GM19023 (cell line): ENCODE measurements around the gene KCTD19.
A peak's percentile ranks its signal among the peaks of the same experiment; 100 is the strongest.

Source experiments
- ATAC-seq: cut with Tn5 transposase; IDR thresholded peaks from one replicate; pipeline ENCODE4 v1.9.1; 2021; ENCODE audit warnings: mild to moderate bottlenecking, moderate library complexity; ENCODE audit not compliant: unreplicated experiment

Gene KCTD19

DNA sequence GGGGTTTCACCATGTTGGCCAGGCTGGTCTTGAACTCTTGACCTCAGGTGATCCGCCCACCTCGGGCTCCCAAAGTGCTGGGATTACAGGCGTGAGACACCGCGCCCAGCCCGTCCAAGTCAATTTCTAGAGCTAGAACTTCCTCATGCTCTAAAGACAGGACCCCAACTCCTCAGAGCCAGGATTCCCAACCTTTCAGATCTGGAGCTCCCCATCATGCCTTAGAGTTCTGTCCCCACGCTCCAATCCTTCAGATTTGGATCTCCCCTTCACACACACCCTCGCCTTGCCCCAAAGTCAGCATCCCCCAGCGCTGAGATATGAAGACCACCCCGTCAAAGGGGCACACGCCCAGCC lies 448 bp downstream of the KCTD19 start:
- ATAC-seq, result no peak

DNA sequence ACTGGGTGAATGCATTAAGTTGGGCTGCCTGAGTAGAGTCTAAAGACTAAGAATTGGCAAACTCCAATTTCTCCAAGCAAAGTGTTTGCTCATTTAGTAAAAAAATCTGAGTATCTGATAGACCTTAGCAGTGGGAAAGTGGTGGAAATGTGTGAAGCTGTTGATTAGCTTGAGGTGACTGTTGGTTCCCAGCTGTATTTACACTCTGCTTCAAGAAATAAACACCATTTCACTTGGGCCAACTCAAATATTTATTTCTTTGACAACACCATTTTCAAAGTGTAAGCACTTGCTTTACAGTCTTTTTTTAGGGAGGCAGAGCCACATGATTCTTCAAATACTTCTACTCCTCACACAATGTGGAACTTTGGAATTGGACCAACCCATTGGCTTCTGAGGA lies 8.7 kb downstream of the KCTD19 start:
- ATAC-seq, result no peak

DNA sequence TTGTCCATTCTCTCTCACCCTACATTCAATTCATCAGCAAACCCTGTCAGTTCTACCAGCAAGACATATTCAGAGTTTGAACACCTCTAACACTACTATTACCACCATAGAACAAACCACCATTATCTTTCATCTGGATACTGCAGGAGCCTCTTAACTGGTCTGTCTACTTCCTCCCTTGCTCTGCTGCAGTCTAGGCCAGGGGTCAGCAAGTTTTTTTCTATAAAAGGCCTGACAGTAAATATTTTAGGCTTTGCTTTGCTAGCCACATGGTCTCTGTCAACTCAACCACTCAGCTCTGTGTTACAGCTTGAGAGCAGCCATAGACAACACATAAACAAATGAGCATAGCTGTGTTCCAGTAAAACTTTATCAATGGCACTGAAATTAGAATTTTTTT lies 13.8 kb downstream of the KCTD19 start:
- no peak for ATAC-seq

DNA sequence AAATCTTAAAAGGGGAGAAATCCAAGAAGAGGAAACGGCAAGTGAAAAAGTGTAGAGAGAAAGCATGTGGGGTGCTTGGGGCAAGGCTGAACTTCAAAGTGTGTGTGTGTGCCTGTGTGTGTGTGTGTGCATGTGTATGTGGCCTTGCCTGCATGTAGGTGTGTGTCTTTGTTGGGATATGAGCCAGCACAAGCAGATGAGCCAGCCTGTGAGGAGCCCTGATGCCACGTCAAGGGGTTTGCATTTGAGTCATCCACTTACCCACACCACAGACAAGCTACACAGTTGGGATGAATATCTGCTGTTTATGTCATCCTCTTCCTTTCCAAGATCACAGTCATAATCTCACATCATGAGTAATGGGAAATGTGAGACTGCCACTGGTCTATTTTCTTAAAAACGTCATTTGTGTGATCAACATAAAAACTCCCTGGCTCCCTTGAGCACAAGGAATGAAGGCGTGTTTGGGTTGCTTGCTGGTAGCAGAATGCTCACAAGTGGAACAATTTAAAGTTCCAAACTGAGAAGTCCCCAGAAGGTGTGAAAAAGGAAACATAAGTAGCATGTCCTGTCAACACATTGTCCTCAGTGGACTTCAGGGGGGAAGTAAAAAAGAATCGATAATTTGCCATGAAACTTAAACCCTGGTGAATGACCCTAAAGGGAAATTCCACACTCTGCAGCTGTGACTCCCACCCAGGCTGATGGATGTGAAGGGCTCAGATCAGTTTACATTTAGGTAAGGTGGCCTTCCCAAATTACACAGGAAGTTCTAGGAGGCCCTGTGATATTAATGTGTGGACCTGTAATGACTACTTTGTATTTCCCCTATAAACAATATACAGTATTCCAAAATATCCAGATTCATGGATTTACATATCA lies 14.7 kb downstream of the KCTD19 start:
- peak; percentile 79 for ATAC-seq

DNA sequence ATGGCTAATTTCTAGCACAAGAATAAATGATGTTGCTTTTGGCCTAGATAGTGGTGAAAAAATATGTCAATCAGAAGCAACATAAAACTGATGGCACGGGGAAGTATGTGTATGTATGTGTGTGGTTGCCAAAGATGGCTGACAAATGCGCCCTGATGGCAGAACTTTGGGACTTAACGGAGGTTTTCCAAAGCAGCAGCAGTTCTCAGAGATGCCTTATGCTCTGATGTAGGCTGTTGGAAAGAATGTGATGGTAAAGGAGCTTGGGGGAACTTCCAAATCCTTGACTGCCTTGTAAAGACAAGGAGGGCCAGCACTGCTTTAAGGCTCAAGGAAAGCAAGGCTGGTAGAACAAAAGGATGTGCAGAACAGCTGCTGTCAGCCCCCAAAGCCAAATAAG lies 16.0 kb downstream of the KCTD19 start:
- no peak for ATAC-seq

DNA sequence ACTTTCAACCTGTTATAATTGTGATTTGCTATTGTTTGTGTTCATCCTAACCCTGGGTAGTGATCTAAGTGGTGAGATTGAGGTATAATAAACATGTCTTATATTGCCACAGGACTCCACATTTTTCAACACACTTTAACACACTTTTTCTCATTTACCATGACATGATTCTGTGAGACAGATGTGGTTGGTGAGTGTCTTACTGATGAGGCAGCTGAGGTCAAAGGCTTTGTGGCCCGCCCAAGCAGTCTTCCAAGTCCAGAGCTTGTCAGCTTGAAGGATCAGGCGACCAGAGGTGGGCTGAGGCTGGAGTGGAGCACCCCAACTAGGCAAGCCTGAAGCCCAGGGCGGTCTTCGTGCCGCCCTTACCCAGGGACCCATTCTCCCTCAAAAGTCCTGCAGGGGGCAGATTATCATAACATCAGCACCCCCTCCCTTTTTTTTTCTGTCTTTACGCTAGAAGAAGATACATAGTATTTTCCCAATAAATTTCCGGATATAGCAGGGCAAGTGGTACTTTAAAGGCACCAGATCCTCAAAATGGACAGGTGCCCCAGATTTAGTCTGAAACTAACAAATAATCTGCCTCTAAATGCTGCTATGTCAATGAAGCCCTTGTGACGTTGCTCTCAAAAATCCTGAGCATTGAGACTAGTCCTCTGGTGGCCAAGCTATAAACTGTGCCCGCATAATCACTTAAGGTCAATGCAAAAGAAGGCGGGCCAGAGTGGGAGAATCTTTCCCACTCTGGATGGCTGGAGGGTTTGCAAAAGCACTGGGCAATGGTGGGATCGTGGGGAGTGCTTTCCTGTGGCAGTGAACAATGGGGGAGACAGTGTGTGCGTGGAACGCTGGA lies 21.1 kb downstream of the KCTD19 start:
- ATAC-seq, result no peak

DNA sequence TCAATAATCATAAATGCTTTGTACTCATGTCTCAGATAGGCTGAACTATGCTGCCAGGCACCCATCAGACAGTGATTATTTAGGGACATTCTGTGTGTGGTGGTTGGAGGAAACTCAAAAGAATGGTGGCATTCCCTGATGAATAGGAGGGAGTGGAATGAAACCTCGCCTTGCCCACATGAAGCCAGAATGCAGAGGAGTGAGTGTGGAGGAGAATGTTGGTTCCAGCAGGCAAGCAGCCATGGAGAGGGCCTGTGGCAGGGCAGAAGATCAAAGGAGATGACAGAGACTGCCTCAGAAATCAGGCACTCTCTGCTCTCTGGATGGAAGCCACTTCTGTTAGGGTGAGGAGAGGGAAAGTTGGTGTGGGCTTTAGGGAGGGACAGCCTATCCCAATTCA lies 22.5 kb downstream of the KCTD19 start:
- ATAC-seq, result no peak

DNA sequence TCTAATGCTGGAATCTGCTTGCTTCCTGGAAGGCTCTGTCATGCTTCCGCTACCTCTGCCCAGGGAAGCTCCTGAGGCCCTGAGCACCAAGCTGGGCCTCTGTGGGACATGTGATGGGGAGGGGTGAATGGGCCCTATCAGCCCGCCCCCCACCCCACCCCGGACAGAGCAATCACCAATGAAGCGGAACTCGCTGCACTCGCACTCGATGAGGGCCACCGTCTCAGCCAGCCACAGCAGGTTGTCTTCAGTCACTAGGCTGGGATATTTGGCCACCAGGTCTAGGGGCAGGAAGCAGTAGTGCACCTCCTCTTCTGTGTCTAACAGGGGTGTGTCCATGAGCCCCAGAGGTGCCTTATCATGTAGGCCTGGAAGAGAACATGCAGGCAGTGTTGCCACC lies 23.6 kb downstream of the KCTD19 start:
- ATAC-seq, result no peak

DNA sequence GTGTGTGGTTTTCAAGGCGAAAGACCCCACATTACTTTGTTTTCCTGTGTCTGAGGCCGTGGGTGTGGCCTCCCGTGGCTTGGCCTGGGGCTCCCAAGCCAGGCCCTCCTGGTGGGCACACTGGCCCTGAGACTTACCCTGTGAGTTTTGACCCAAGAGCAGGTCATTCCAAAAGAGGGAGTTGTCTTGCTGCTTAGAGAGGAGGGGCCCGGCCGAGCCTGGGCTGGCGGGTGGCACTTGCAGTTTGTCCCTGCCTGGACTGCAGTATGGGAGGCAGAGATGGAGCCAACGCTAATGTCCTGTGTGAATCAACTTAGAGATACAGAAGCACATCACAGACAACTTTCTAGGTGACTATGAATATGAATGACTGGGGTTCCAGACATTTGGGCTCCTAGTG lies 24.5 kb downstream of the KCTD19 start:
- ATAC-seq, result no peak

DNA sequence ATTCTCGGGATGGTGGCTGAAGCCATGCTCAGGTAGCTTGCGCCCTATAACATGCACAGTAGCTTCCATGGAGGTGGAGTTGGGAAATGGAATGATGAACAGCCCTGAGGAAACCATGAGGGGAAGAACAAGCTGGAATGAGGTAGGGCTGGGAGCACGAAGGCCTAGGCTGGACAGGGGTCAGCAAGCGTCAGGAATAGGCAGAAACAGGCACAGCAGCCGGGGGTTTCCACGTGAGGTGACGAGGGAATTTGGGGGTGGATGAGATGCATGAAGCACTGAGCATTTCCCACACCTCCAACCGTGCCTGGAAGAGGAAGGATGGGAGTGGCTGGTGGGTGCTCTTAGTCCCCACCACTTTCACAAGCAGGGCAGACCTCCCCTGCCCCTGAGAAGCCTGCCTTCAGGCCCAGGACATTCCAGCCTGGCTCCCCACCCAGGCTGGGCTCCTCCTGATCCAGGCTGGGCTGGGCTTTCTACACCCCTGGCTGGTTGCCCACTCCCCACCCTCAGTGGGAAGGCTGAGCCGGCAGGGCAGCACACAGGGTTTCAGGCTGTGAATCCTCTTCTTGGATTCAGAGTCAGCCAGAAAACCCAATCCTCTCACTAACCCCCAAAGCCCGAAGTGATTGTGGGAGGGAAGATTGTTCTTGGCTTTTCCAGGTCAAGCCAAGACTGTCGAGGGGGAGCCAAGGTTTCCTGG lies 25.3 kb downstream of the KCTD19 start:
- ATAC-seq, result no peak

DNA sequence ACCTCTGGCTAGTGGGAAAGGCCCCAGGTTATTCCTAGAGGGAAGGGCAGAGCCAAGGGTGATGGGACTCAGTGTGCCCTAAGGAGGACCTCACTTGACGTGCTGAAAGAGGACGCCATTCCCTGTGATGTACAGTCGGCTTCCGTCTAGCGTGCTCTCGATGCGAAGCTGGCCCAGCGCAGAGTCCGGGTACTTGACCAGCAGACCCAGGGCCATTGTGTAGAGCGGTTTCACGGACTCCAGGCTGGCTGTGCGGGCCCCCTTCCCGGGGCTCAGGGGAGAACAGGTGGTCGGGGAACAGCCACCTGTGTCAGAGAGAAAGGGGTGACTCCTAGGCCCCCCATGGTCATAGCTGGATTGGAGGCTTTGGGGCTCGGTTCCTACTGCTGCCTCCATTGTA lies 27.3 kb downstream of the KCTD19 start:
- no peak for ATAC-seq

DNA sequence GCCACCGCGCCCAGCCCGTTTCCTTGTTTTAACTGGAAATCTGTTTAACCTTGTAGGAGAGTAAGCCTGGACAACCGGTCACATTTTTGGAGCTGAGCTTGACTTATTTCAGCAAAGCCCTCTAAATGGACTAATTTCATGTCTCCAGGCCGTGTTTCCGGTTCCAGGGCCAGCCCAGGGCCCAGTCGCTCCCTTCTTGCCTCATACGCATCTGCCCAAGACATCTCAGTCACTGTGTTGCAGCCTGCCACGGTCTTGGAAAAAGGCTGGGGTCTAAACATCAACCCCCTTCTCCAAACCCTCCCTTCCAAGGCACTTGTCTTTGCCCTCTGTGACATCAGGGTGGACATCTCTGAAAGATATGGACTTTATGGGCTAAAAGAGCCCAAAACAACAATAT lies 28.3 kb downstream of the KCTD19 start:
- ATAC-seq, result no peak

DNA sequence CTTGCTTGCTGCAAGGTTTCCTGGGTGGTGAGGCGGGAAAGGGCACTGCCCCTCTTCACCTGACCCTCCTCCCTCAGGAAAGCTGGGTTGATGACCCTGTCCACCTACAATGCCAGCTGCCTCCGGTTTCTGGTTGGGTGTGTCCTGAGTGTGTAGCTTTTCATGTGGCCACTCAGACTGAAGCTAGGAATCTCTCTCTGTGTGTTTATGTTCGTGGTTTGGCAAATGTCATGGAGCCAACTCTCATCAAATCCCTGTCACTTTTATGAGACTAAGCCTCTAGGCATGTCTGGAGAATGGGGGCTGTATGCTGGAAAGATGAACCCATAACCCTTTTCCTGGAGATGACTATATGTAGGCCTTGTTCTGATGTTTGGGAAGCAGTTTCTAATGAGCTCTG lies 30.1 kb downstream of the KCTD19 start:
- no peak for ATAC-seq

DNA sequence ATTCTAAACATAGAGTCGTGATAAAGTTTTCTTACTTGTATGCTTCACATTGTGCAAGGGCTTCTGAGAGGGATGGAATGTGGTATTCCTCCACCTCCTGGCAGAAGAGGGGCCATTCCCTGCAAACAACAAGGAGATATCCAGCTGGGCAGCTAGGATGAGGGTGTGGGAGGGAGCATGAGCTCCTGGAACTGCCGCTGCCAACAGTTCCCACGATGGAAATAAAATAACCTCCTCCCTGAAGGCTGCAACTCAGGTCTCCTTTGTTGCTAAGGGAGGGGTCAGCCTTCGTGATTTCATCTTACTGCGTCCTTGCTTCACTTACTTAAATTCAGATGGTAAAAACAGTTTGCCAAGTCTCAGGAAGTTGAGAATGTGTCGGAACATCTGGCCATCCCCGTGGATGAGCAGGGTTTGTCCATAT lies 31.6 kb downstream of the KCTD19 start:
- ATAC-seq, result no peak

DNA sequence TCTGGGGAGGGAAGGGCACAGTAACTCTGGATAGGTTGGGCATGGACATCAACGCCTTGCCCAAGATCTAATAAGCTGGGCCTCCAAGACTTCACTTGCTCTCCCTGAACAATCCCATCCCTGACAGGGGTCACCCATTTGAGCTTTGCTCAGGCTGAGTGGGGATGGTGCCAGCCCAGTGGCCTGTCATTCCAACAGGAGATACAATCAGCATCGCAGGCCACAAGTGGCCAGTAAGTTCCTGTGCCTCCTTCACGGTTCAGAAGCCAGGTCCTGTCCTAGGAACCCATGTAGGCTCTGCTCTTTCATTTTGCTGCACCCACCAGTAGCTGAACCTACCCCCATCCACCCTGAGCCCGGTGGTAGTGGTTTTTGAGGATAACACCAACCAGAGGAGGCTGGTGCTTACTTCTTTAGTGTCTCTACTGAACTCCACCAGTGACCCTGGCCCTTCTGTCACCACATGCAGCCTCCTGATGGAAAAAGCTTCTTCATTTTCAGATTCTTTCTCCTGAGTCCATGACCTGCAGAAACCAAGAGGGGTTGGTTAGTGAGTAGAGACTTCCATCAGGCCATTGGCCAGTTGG lies 32.3 kb downstream of the KCTD19 start:
- ATAC-seq, result no peak

DNA sequence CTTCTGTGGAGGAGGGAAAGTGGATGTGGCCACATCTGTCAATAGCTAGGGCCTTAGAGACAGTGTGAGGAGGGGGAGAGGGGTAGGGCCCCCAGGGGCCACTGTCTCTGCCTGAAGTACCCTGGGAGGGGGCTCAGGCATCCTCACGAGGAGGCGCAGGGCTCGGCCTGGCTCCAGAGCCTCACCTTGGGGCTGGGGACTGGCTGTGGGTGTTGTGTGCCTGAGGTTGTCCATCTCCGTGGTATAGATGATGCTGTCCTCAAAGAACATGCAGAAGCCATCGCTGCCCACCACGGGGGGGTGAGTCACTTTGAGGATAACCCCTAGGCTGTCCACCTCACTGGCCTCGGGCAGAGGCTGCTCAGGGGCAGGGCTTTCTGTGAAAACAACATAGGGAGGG lies 35.1 kb downstream of the KCTD19 start:
- no peak for ATAC-seq

DNA sequence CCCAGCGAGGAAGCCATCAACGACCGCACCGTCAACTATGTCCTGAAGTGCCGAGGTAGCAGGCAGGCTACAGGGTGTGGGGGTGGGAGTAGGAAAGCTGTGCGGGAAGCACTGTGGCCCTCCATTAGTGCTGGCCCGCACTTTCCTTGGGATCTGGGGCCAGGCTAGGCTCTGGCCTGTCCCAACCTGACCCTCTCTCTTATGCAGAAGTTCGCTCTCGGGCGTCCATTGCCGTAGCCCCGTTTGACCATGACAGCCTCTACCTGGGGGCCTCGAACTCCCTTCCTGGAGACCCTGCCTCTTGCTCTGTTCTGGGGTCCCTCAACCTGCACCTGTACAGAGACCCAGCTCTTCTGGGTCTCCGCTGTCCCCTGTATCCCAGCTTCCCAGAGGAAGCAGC lies 38.6 kb downstream of the KCTD19 start:
- ATAC-seq, result no peak

DNA sequence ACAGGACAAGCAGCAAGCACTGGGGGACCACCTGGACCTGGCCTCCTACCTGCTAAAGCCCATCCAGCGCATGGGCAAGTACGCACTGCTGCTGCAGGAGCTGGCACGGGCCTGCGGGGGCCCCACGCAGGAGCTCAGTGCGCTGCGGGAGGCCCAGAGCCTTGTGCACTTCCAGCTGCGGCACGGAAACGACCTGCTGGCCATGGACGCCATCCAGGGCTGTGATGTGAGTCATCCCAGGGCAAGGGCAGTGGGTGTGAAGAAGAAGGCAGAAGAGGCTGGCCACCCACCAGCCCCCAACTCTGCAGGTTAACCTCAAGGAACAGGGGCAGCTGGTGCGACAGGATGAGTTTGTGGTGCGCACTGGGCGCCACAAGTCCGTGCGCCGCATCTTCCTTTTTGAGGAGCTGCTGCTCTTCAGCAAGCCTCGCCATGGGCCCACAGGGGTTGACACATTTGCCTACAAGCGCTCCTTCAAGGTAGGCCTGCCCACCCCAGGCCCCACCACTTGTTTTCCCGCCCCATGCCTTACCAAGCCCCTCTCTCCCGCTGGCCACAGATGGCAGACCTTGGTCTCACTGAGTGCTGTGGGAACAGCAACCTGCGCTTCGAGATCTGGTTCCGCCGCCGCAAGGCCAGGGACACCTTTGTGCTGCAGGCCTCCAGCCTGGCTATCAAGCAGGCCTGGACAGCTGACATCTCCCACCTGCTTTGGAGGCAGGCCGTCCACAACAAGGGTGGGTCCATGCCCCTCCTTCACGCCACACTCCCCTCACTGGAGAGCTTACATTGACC lies 39.9 kb downstream of the KCTD19 start:
- ATAC-seq, result no peak

DNA sequence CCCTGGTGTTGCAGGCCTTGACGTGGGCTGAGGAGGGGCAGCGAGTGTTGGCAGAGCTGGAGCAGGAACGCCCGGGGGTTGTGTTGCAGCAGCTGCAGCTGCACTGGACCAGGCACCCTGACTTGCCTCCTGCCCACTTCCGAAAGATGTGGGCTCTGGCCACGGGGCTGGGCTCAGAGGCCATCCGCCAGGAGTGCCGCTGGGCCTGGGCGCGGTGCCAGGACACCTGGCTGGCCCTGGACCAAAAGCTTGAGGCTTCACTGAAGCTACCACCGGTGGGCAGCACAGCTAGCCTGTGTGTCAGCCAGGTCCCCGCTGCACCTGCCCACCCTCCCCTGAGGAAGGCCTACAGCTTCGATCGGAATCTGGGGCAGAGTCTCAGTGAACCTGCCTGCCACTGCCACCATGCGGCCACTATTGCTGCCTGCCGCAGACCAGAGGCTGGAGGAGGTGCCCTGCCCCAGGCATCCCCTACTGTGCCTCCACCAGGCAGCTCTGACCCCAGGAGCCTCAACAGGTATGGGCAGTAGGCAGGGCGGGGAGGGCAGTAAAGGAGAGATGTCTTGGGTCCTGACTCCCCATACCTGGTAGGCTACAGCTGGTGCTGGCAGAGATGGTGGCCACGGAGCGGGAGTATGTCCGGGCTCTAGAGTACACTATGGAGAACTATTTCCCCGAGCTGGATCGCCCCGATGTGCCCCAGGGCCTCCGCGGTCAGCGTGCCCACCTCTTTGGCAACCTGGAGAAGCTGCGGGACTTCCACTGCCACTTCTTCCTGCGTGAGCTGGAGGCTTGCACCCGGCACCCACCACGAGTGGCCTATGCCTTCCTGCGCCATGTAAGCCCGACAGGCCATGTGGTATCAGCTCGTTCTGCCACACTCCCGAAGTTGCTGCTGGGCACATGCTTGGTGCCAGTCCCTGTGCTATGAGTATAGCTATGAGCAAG lies 41.6 kb downstream of the KCTD19 start:
- ATAC-seq, result no peak
